Thyroid gland (tissue), 4 donors: ENCODE measurements around the gene NOTCH4. TPM values are rescaled to one million over a fixed set of nuclear protein-coding genes. Genes with fewer than 3 reads are reported as not detected.

Source experiments
- DNase-seq, 2 donors: peaks; one replicate each; pipeline ENCODE4 v3.0.0-alpha.2; 2019
- H3K27ac ChIP-seq, 3 donors: fragments of 200-600 bp; sonication (generic); 1 replicate in 2 of 3; 2 replicates in 1 of 3; pipeline ENCODE4 v1.5.1; 2016 to 2019; ENCODE audit warnings: mild to moderate bottlenecking in 1 of 3, moderate library complexity in 1 of 3
- H3K27me3 ChIP-seq: fragments of 200-600 bp; sonication (generic); one replicate; pipeline ENCODE4 v1.5.1; 2019
- H3K36me3 ChIP-seq, 2 donors: fragments of 200-600 bp; sonication (generic); one replicate each; pipeline ENCODE4 v1.5.1; 2016 to 2019
- H3K4me1 ChIP-seq, 2 donors: fragments of 200-600 bp; sonication (generic); one replicate each; pipeline ENCODE4 v1.5.1; 2017 to 2019
- H3K4me3 ChIP-seq, 3 donors: fragments of 200-600 bp; sonication (generic); replicated peaks in 1 of 3; 1 replicate in 2 of 3; 2 replicates in 1 of 3; pipeline ENCODE4 v1.5.1; 2016; ENCODE audit warnings: mild to moderate bottlenecking in 1 of 3
- H3K9me3 ChIP-seq: fragments of 200-600 bp; sonication (generic); one replicate; pipeline ENCODE4 v1.5.1; 2017
- POLR2A ChIP-seq, 2 donors: fragments of 450-650 bp; IDR thresholded peaks; one replicate each; pipeline ENCODE4 v1.6.1; 2017; ENCODE audit warnings: antibody characterized with exemption in 2 of 2, mild to moderate bottlenecking in 2 of 2, moderate library complexity in 1 of 2
- WGBS, 2 donors: methylation state at CpG; one replicate each; pipeline ENCODE4 v1.1.5; 2017; 5-methylcytosine and 5-hydroxymethylcytosine counted together
- intact Hi-C: fragments of 100-400 bp; cut with DNase I; formaldehyde crosslinking; loops from one replicate; pipeline ENCODE4 v1.15.1; 2023
- microRNA-seq: library from miRNA; unstranded; fragments of <30 nt; microRNA quantifications from one replicate; pipeline ENCODE4, GENCODE V29; 2016
- small RNA-seq: library from RNA; depleted of rRNA; stranded (forward); fragments of <200 nt; gene quantifications from one replicate; pipeline ENCODE3, GENCODE V24; 2016
- total RNA-seq, 4 donors: library from RNA; depleted of rRNA; stranded (reverse); fragments of >200 nt; gene quantifications; one replicate each; pipeline ENCODE4 v1.2.3, GENCODE V29; 2016
- TF ChIP-seq, protein P1 (sequence below), 6 experiments: fragments of 200-600 bp in 3 of 6; fragments of 450-650 bp in 3 of 6; sonication (generic) in 3 of 6; IDR thresholded peaks; one replicate each; pipeline ENCODE4 v1.5.1; 2016 to 2019; ENCODE audit warnings: antibody characterized with exemption in 6 of 6, mild to moderate bottlenecking in 2 of 6, inconsistent platforms in 1 of 6, moderate library complexity in 1 of 6

The NOTCH4 gene
- total RNA-seq, 4 donors from 2014 or later, result 11.0 to 37.9 (median 17.5) TPM

- Histone ChIP-seq H3K4me3 (no peak overlapping the region), H3K4me1 (peaks cover 6 to 7% of the 10 kb centered on the region in 2 donors), H3K36me3 (no peaks in the 10 kb centered on the region), H3K27me3 (no peaks in the 10 kb centered on the region), H3K27ac (no peak overlapping the region), H3K9me3 (no peaks in the 10 kb centered on the region)
- WGBS, 2 donors, result 94 to 95% methylated on average over 4 of the region's 4 CpGs
- DNase-seq, result no peak
- TF ChIP-seq, protein P1, sequence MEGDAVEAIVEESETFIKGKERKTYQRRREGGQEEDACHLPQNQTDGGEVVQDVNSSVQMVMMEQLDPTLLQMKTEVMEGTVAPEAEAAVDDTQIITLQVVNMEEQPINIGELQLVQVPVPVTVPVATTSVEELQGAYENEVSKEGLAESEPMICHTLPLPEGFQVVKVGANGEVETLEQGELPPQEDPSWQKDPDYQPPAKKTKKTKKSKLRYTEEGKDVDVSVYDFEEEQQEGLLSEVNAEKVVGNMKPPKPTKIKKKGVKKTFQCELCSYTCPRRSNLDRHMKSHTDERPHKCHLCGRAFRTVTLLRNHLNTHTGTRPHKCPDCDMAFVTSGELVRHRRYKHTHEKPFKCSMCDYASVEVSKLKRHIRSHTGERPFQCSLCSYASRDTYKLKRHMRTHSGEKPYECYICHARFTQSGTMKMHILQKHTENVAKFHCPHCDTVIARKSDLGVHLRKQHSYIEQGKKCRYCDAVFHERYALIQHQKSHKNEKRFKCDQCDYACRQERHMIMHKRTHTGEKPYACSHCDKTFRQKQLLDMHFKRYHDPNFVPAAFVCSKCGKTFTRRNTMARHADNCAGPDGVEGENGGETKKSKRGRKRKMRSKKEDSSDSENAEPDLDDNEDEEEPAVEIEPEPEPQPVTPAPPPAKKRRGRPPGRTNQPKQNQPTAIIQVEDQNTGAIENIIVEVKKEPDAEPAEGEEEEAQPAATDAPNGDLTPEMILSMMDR (IDR thresholded peaks at IDR 0.05), result no peak
- no peak for TF ChIP-seq POLR2A (IDR thresholded peaks at IDR 0.05)
- intact Hi-C loops, result no loop called here
Observed at GRCh38 chr6:32147401-32148132, 76.3 kb downstream of the NOTCH4 start.

DNA sequence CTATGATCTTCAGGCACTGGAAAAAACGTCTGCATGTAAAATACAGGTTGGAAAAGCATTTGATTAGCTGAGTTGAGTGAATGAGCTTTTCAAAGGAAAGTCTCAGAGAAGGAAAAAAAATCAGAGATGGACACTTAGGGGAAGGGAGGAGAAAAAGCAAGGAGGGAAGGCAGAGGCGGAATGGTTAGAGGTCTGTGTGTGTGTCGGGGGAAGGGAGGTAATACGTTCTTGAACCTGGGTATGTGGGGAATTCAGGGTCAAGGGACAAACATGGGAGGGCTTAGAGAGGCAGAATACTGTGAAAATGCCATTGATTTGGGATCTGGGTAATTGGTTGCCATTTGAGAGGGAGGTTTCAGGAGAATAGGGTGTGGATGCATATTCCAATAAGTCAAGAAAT lies 77.2 kb downstream of the NOTCH4 start:
- no peak for DNase-seq
- TF ChIP-seq, protein P1 (IDR thresholded peaks at IDR 0.05), result no peak
- TF ChIP-seq POLR2A (IDR thresholded peaks at IDR 0.05), result no peak
- no peaks in the 10 kb centered on the region for H3K27me3 ChIP-seq
- no peaks in the 10 kb centered on the region for H3K4me1 ChIP-seq
- H3K27ac ChIP-seq, result no peak overlapping the region
- no peaks in the 10 kb centered on the region for H3K9me3 ChIP-seq
- no peaks in the 10 kb centered on the region for H3K36me3 ChIP-seq
- 52 to 59% methylated on average over 4 of the region's 4 CpGs for WGBS, 2 donors
- intact Hi-C loops, result no loop called here
- no peak overlapping the region for H3K4me3 ChIP-seq

DNA sequence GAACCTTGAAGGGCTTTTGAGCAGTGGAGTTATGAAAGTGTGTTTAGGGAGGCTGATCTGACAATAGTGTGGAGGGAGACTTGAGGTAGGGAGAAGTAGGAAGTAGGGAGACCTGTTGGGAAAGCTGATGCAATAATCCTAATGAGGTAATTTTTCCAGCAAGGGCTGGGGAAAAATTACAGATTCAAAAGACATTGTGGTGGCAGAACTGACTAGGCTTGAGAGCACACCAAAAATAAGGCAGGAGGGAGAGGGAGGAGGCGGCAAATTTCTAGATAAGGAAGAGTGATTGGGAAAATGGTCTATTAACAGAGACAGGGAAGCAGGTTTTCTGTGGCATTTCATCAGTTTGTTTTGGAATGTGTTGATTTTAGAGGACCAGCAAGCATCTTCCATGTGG lies 77.6 kb downstream of the NOTCH4 start:
- DNase-seq, result no peak
- Histone ChIP-seq H3K4me3 (no peak overlapping the region), H3K36me3 (no peaks in the 10 kb centered on the region), H3K27ac (no peak overlapping the region), H3K4me1 (no peaks in the 10 kb centered on the region), H3K9me3 (no peaks in the 10 kb centered on the region), H3K27me3 (no peaks in the 10 kb centered on the region)
- intact Hi-C loops, result no loop called here
- WGBS, 2 donors, result 93 to 94% methylated on average over 1 of the region's 1 CpG
- TF ChIP-seq POLR2A (IDR thresholded peaks at IDR 0.05), result no peak

Small RNAs within 50 kb of the gene (microRNA-seq; reads per million reads assigned to microRNA genes)
- 2.2 reads per million for gene MIR6721
- not detected for gene MIR6833

Small RNAs within 50 kb of the gene (small RNA-seq; reads per million reads assigned to genes)
- not detected for gene AL662884.1
- gene MIR6833, result not detected

Other genes with a start within 250 kb of the NOTCH4 start
- 100 to 1,000 TPM; 181 to 401 (median 227) TPM for gene C4A, start 242.0 kb downstream of the NOTCH4 start, total RNA-seq
- 100 to 1,000 TPM; 233 to 370 (median 285) TPM for gene C4B, start 209.3 kb downstream of the NOTCH4 start, total RNA-seq
- 1 to 10 TPM in 1 of 4 donors, under 1 TPM in 2, not detected in 1; 0.24 to 1.7 (median 0.33) TPM for gene CYP21A2, start 185.7 kb downstream of the NOTCH4 start, total RNA-seq
- gene TNXB, start 114.7 kb downstream of the NOTCH4 start, total RNA-seq, result 100 to 1,000 TPM in 2 of 4 donors, 10 to 100 TPM in 2; 42.2 to 112 (median 80.9) TPM
- gene ATF6B, start 95.8 kb downstream of the NOTCH4 start, total RNA-seq, result 10 to 100 TPM; 41.5 to 63.5 (median 57.3) TPM
- 10 to 100 TPM in 1 of 4 donors, 1 to 10 TPM in 3; 3.6 to 11.8 (median 6.8) TPM for gene FKBPL, start 93.8 kb downstream of the NOTCH4 start, total RNA-seq
- gene PRRT1, start 72.1 kb downstream of the NOTCH4 start, total RNA-seq, result under 1 TPM in 3 of 4 donors, not detected in 1; 0.49 to 0.81 (median 0.67) TPM
- gene PPT2, start 69.9 kb downstream of the NOTCH4 start, total RNA-seq, result 10 to 100 TPM; 13.0 to 26.1 (median 24.1) TPM
- 1 to 10 TPM; 2.3 to 9.8 (median 6.5) TPM for gene EGFL8, start 59.5 kb downstream of the NOTCH4 start, total RNA-seq
- 10 to 100 TPM; 48.6 to 69.2 (median 54.8) TPM for gene AGPAT1, start 48.0 kb downstream of the NOTCH4 start, total RNA-seq
- gene RNF5, start 45.7 kb downstream of the NOTCH4 start, total RNA-seq, result 100 to 1,000 TPM in 3 of 4 donors, 10 to 100 TPM in 1; 64.0 to 114 (median 107) TPM
- gene AGER, start 39.8 kb downstream of the NOTCH4 start, total RNA-seq, result 10 to 100 TPM; 10.3 to 70.6 (median 36.8) TPM
- 10 to 100 TPM; 66.0 to 93.4 (median 74.2) TPM for gene PBX2, start 33.9 kb downstream of the NOTCH4 start, total RNA-seq
- 1 to 10 TPM; 4.2 to 6.5 (median 5.5) TPM for gene GPSM3, start 31.4 kb downstream of the NOTCH4 start, total RNA-seq
- gene TSBP1, start 147.8 kb upstream of the NOTCH4 start, total RNA-seq, result not detected
- not detected for gene BTNL2, start 183.1 kb upstream of the NOTCH4 start, total RNA-seq
- 100 to 1,000 TPM in 2 of 4 donors, 10 to 100 TPM in 2; 53.0 to 162 (median 106) TPM for gene HLA-DRA, start 215.8 kb upstream of the NOTCH4 start, total RNA-seq